Medulla oblongata (tissue), 1 donor: Measurements from ENCODE around the gene IFITM10.
A peak's percentile ranks its signal among the peaks of the same experiment; 100 is the strongest.

Experiments used
- DNase-seq: peaks from one replicate; pipeline ENCODE4 v3.0.0-alpha.2; 2015; ENCODE audit errors: extremely low spot score

IFITM10 gene

GRCh38 chr11:1763796-1764661, 13.6 kb upstream of the IFITM10 start, which contains the start of gene CTSD:
Gene CTSD, minus strand, starts transcription at chr11:1763927. Its CDS starts 68 bp downstream, at chr11:1763859.
- DNase-seq: peak; percentile 88

GRCh38 chr11:1763336-1763795, 13.0 kb upstream of the IFITM10 start:
- no peak for DNase-seq

GRCh38 chr11:1762537-1763302, 12.3 kb upstream of the IFITM10 start:
- no peak for DNase-seq

- DNase-seq: no peak
Measured at GRCh38 chr11:1761857-1762536, 11.6 kb upstream of the IFITM10 start.

- no peak for DNase-seq
Measured at GRCh38 chr11:1761110-1761856, 10.9 kb upstream of the IFITM10 start.

GRCh38 chr11:1760351-1761109, 10.1 kb upstream of the IFITM10 start:
- peak; percentile 96 for DNase-seq

- no peak for DNase-seq
Measured at GRCh38 chr11:1759851-1760220, 9.4 kb upstream of the IFITM10 start.

GRCh38 chr11:1759151-1759850, 8.9 kb upstream of the IFITM10 start:
- no peak for DNase-seq

- DNase-seq: no peak
Measured at GRCh38 chr11:1758611-1759150, 8.3 kb upstream of the IFITM10 start.

- DNase-seq: peak; percentile 65
Measured at GRCh38 chr11:1757861-1758610, 7.6 kb upstream of the IFITM10 start.

GRCh38 chr11:1756791-1757771, 6.7 kb upstream of the IFITM10 start:
- DNase-seq: no peak

GRCh38 chr11:1755692-1756561, 5.5 kb upstream of the IFITM10 start:
- DNase-seq: no peak

- DNase-seq: no peak
Measured at GRCh38 chr11:1755344-1755691, 4.9 kb upstream of the IFITM10 start.

- no peak for DNase-seq
Measured at GRCh38 chr11:1754376-1755150, 4.2 kb upstream of the IFITM10 start.

GRCh38 chr11:1753929-1754305, 3.5 kb upstream of the IFITM10 start:
- DNase-seq: no peak

GRCh38 chr11:1753229-1753928, 3.0 kb upstream of the IFITM10 start:
- no peak for DNase-seq
